Anterior cingulate cortex (tissue), 58 donors: ENCODE results near the gene COX7C.
"Not testable (repeated sequence)": the region's sequence is repeated elsewhere in the genome, so short reads cannot be mapped to it uniquely, and the experiment has no call there.

Experiments
- DNase-seq, 58 donors: peaks; one replicate each; lab custom pipeline; 2025; lab: John Stamatoyannopoulos, UW

The COX7C gene

DNA sequence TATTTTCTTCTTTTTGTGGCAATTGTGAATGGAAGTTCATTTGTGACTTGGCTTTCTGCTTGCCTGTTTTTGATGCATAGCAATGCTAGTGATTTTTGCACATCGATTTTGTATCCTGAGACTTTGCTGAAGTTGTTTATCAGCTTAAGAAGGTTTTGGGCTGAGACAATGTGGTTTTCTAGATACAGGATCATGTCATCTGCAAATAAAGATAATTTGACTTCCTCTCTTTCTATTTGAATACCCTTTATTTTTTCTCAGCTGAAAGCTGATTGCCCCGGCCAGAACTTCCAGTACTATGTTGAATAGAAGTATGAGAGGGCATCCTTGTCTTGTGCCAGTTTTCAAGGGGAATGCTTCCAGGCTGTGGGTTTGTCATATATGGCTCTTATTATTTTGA lies 43.0 kb downstream of the COX7C start:
- DNase-seq, result not testable (repeated sequence)

DNA sequence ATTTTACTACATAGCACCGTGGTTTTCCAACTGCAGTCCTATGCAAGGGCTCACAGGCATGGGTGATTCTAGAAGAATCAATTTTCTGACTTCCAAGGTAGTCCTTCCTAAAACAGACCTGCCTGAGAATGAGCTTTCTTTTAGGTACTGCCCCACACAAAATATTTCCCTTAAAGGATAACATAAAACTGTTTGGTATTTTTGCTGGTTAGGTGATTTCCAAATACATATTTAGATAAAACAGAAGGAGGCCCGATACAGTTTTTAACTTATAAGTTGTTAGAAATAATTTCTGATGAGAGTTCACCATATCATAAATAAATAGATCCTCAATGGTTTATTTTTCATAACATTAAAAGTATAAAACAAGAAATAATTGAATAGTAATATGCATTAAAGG lies 46.4 kb downstream of the COX7C start:
- no peak for DNase-seq

DNA sequence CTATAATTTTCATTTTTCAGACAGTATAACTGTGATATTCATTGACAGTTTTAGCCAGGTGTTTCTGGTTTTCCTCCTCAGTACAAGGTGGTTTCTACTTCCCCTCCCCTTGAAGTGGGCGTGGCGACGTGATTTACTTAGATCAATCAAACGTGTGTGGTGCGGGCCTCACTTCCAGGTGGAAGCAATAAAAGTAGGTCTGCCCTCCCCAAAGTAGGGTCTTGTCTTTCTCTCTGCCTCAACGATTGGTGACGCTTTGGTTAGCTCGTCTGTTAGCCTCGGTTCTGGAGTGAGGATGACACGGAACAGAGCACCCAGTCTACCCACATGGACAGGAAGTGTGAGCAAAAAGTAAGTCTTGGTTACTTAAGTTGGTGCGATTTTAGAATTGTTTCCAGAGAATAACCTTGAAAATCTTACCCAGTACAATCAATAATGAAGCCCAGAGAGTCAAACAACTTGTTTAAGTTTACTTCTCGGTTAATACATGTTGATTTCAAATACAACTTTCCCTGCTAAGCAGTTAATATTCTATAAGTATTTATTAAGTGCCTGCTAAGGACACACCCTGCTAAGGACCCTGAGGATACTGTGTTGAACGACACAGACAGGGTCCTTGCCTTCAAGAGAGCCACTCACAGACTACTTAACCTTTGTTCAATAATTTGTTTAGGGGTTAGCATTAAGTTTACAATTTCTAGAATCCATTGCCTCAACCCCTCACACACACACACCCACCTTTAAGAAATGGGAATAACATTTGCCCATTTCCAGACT lies 48.4 kb downstream of the COX7C start:
- DNase-seq, result no peak

DNA sequence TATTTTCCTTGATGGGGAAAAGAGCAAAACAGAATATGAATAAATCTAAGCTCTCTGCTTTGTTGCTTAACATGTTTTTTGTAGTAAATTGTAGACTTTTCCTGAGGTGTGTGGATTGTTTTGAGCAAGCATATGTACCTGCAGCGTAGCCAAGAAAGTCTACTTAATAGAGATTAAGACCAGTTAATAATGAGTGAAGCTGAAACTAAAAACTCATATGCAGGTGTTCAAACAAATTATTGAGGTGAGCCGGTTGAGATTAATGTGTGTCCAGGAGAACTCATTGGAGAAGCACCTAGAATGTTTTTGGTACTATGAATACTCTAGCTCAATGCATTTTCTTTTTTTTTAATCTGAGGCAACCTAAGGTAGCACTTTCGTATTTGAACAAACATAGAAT lies 49.2 kb downstream of the COX7C start:
- no peak for DNase-seq
